Tibial nerve (tissue), 3 donors: ENCODE data around the gene PTPRD.

Experiments
- CTCF ChIP-seq, 5 experiments: fragments of 200-600 bp in 3 of 5; fragments of 450-650 bp in 2 of 5; sonication (generic) in 3 of 5; IDR thresholded peaks; one replicate each; pipeline ENCODE4 v1.5.1; 2016 to 2019; ENCODE audit warnings: antibody characterized with exemption in 5 of 5, mild to moderate bottlenecking in 3 of 5, moderate library complexity in 2 of 5
- POLR2A ChIP-seq, 2 donors: fragments of 450-650 bp; IDR thresholded peaks; one replicate each; pipeline ENCODE4 v1.6.1; 2017; ENCODE audit warnings: antibody characterized with exemption in 2 of 2, mild to moderate bottlenecking in 2 of 2, moderate library complexity in 2 of 2

GRCh38 chr9:9970514-9970913 lies 642.3 kb downstream of the PTPRD start:
- TF ChIP-seq CTCF (IDR thresholded peaks at IDR 0.05) (no peak), POLR2A (IDR thresholded peaks at IDR 0.05) (no peak)
